ENCODE data around the gene THSD4.

Gene THSD4

DNA sequence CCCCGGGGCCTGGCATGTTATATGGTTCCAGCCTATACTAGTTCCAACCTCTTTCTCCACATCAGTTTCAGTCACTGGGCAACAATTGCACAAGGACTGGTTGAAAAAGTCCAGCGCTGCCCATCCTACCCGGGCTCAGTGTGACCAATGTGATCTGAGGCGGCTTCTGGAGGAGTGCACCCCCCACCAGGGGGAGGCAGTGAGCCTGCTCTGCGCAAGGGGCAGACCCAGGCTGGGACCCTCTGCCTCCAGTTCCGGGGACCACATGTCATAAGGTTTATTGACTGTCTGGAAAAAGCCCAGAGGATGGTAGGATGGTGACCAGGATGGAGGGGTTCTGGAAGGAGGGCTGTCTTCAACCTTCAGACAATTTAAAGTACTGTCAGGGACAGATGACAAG, 669.4 kb downstream of the THSD4 start:
- TF ChIP-seq, protein P1, sequence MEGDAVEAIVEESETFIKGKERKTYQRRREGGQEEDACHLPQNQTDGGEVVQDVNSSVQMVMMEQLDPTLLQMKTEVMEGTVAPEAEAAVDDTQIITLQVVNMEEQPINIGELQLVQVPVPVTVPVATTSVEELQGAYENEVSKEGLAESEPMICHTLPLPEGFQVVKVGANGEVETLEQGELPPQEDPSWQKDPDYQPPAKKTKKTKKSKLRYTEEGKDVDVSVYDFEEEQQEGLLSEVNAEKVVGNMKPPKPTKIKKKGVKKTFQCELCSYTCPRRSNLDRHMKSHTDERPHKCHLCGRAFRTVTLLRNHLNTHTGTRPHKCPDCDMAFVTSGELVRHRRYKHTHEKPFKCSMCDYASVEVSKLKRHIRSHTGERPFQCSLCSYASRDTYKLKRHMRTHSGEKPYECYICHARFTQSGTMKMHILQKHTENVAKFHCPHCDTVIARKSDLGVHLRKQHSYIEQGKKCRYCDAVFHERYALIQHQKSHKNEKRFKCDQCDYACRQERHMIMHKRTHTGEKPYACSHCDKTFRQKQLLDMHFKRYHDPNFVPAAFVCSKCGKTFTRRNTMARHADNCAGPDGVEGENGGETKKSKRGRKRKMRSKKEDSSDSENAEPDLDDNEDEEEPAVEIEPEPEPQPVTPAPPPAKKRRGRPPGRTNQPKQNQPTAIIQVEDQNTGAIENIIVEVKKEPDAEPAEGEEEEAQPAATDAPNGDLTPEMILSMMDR (conservative IDR thresholded peaks at IDR 0.05; ENCODE audit: low read length), result peak; percentile 75
- TF ChIP-seq EZH2phosphoT487 (IDR thresholded peaks at IDR 0.05; ENCODE audit: borderline replicate concordance), result no peak
- Histone ChIP-seq H3K36me3 (ENCODE audit: insufficient read depth, low read length) (no peaks in the 10 kb centered on the region), H4K20me1 (ENCODE audit: insufficient read depth, low read length, poor library complexity, severe bottlenecking) (no peaks in the 10 kb centered on the region), H3K9me3 (ENCODE audit: insufficient read depth, low read depth, low read length) (no peaks in the 10 kb centered on the region), H3K9me2 (replicated peaks; ENCODE audit: low read depth, low read length) (no peaks in the 10 kb centered on the region), H3K4me3 (ENCODE audit: low read length, poor library complexity, severe bottlenecking) (no peak overlapping the region), H3K4me2 (ENCODE audit: low read depth, low read length, poor library complexity, severe bottlenecking) (no peak overlapping the region), H3K79me2 (ENCODE audit: insufficient read depth, low read length) (no peaks in the 10 kb centered on the region), H3K4me1 (ENCODE audit: insufficient read depth, low read length, poor library complexity, severe bottlenecking) (peaks cover 9% of the 10 kb centered on the region), H3K9ac (ENCODE audit: low read depth, low read length, poor library complexity, severe bottlenecking) (no peak overlapping the region), H3F3A (ENCODE audit: low read depth) (no peaks in the 10 kb centered on the region), H3K27me3 (ENCODE audit: insufficient read depth, low read length, poor library complexity, severe bottlenecking) (no peaks in the 10 kb centered on the region), H2AFZ (ENCODE audit: low read length) (no peak overlapping the region)

DNA sequence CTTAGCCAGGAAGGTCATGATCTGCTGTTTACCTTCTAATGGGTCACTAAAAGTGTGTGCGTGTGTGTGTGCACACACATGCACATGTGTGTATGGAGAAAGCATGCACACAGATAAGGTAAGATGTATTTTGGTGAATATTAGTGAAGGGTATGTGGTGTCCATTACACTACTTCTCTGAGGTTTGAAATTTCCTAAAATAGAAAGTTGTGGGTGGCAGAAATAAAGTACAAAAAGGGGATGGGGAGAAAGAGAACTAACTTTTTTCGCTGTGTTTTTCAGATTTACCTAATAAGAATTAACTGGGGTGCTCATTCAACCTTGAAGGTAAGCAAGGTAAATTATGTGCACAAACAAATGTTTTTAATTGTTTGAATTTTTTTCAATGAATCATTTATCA, 670.7 kb downstream of the THSD4 start:
- Histone ChIP-seq H3K4me1 (ENCODE audit: insufficient read depth, low read length, poor library complexity, severe bottlenecking) (peaks cover 9% of the 10 kb centered on the region), H3K9me3 (ENCODE audit: insufficient read depth, low read depth, low read length) (no peaks in the 10 kb centered on the region), H3K4me2 (ENCODE audit: low read depth, low read length, poor library complexity, severe bottlenecking) (no peak overlapping the region), H3K27me3 (ENCODE audit: insufficient read depth, low read length, poor library complexity, severe bottlenecking) (no peaks in the 10 kb centered on the region), H2AFZ (ENCODE audit: low read length) (peak overlapping the region; percentile 39; the same call in 1 of the 2 replicates), H3K9me2 (replicated peaks; ENCODE audit: low read depth, low read length) (no peaks in the 10 kb centered on the region), H3K9ac (ENCODE audit: low read depth, low read length, poor library complexity, severe bottlenecking) (no peak overlapping the region), H3K36me3 (ENCODE audit: insufficient read depth, low read length) (no peaks in the 10 kb centered on the region), H3K4me3 (ENCODE audit: low read length, poor library complexity, severe bottlenecking) (no peak overlapping the region), H3F3A (ENCODE audit: low read depth) (no peaks in the 10 kb centered on the region), H3K79me2 (ENCODE audit: insufficient read depth, low read length) (no peaks in the 10 kb centered on the region), H4K20me1 (ENCODE audit: insufficient read depth, low read length, poor library complexity, severe bottlenecking) (no peaks in the 10 kb centered on the region)
- TF ChIP-seq, protein P1 (conservative IDR thresholded peaks at IDR 0.05; ENCODE audit: low read length), result no peak
- no peak for TF ChIP-seq EZH2phosphoT487 (IDR thresholded peaks at IDR 0.05; ENCODE audit: borderline replicate concordance)

DNA sequence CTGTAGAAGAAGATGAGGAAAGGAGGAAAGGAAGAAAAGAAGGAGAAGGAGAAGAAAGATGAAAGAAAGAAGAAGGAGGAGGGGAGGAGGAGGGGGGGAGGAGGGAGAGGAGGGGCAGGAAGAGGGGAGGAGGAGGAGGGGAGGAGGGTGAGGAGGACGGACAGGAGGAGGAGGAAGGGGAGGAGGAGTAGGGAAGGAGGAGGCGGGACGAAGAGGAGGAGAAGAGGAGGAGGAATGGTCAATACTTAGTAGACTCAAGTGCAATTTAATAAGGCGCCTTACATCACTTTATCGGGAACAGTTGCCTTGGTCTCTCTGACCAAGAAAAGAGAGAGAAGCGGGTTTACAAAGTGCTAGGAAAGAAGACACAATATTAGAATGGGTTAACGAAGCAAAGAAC, 671.4 kb downstream of the THSD4 start:
- Histone ChIP-seq H3K9me3 (ENCODE audit: insufficient read depth, low read depth, low read length) (no peaks in the 10 kb centered on the region), H3K4me2 (ENCODE audit: low read depth, low read length, poor library complexity, severe bottlenecking) (no peak overlapping the region), H3K36me3 (ENCODE audit: insufficient read depth, low read length) (no peaks in the 10 kb centered on the region), H3K27me3 (ENCODE audit: insufficient read depth, low read length, poor library complexity, severe bottlenecking) (no peaks in the 10 kb centered on the region), H3K4me1 (ENCODE audit: insufficient read depth, low read length, poor library complexity, severe bottlenecking) (peaks cover 9% of the 10 kb centered on the region), H3K9ac (ENCODE audit: low read depth, low read length, poor library complexity, severe bottlenecking) (no peak overlapping the region), H3F3A (ENCODE audit: low read depth) (no peaks in the 10 kb centered on the region), H3K79me2 (ENCODE audit: insufficient read depth, low read length) (no peaks in the 10 kb centered on the region), H3K4me3 (ENCODE audit: low read length, poor library complexity, severe bottlenecking) (no peak overlapping the region), H4K20me1 (ENCODE audit: insufficient read depth, low read length, poor library complexity, severe bottlenecking) (no peaks in the 10 kb centered on the region), H3K9me2 (replicated peaks; ENCODE audit: low read depth, low read length) (no peaks in the 10 kb centered on the region), H2AFZ (ENCODE audit: low read length) (no peak overlapping the region)
- TF ChIP-seq, protein P1 (conservative IDR thresholded peaks at IDR 0.05; ENCODE audit: low read length), result no peak

Measured in Loucy (cell line).